WTC11 (cell line): Measurements from ENCODE around the gene ITGA8. TPM values are rescaled to one million over a fixed set of nuclear protein-coding genes. Genes with fewer than 3 reads are reported as not detected.

Experiments used
- ATAC-seq: fragments of 200-7000 bp; cut with Tn5 transposase; 2 replicates; pipeline ENCODE4 v1.10.0; 2021; ENCODE audit warnings: mild to moderate bottlenecking, moderate library complexity
- CTCF ChIA-PET: fragments of 300-600 bp; sonication (Branson Sonifier 250); formaldehyde crosslinking; loops from one replicate; lab custom pipeline; 2021; ENCODE audit warnings: antibody characterized with exemption; lab: Charles Lee
- POLR2A ChIA-PET: fragments of 350-600 bp; sonication (Branson Sonifier 250); formaldehyde crosslinking; loops from one replicate; lab custom pipeline; 2021; ENCODE audit warnings: antibody characterized with exemption; lab: Charles Lee
- DNase-seq: peaks from one replicate; pipeline ENCODE4 v3.0.0; 2021; ENCODE audit warnings: low spot score
- H3K27ac Mint-ChIP-seq: 2 replicates; pipeline ENCODE4 v1.8.0; 2021; ENCODE audit warnings: mixed read lengths
- H3K27me3 Mint-ChIP-seq: 2 replicates; pipeline ENCODE4 v1.8.0; 2021; ENCODE audit warnings: low read depth, mild to moderate bottlenecking, moderate library complexity, mixed read lengths
- H3K36me3 Mint-ChIP-seq: 2 replicates; pipeline ENCODE4 v1.8.0; 2021; ENCODE audit warnings: mixed read lengths
- H3K4me1 Mint-ChIP-seq: 2 replicates; pipeline ENCODE4 v1.8.0; 2022; ENCODE audit warnings: mixed read lengths
- H3K4me3 Mint-ChIP-seq: 2 replicates; pipeline ENCODE4 v1.8.0; 2021; ENCODE audit warnings: mild to moderate bottlenecking, moderate library complexity, mixed read lengths
- H3K9me3 Mint-ChIP-seq: 2 replicates; pipeline ENCODE4 v1.8.0; 2021; ENCODE audit warnings: mixed read lengths
- CTCF ChIP-seq: fragments of 200-600 bp; IDR thresholded peaks from 2 replicates; pipeline ENCODE4 v1.8.0; 2022; ENCODE audit warnings: antibody characterized with exemption
- ELF4 ChIP-seq: sonication (generic); formaldehyde crosslinking; IDR thresholded peaks from 2 replicates; pipeline ENCODE4 v1.8.1; 2022; ENCODE audit warnings: low read depth, mild to moderate bottlenecking, moderate library complexity, missing genetic modification reagents
- FOXP1 ChIP-seq: sonication (generic); formaldehyde crosslinking; IDR thresholded peaks from 2 replicates; pipeline ENCODE4 v1.8.0; 2022; ENCODE audit warnings: missing genetic modification reagents, mild to moderate bottlenecking, moderate library complexity, borderline replicate concordance
- GRHL2 ChIP-seq: fragments of 250-450 bp; sonication (Bioruptor Pico); IDR thresholded peaks from 2 replicates; pipeline ENCODE4 v1.8.0; 2022; ENCODE audit warnings: mild to moderate bottlenecking, moderate library complexity; ENCODE audit not compliant: insufficient replicate concordance, severe bottlenecking
- IRF2 ChIP-seq: sonication (generic); formaldehyde crosslinking; IDR thresholded peaks from 2 replicates; pipeline ENCODE4 v1.8.0; 2022; ENCODE audit warnings: low read depth, missing genetic modification reagents, borderline replicate concordance
- JAZF1 ChIP-seq: fragments of 250-450 bp; sonication (Bioruptor Pico); IDR thresholded peaks from 2 replicates; pipeline ENCODE4 v1.9.0; 2021; ENCODE audit warnings: moderate library complexity, mild to moderate bottlenecking, inconsistent platforms
- KAT7 ChIP-seq: sonication (generic); formaldehyde crosslinking; IDR thresholded peaks from 2 replicates; pipeline ENCODE4 v1.8.1; 2023; ENCODE audit warnings: missing genetic modification reagents, mild to moderate bottlenecking, borderline replicate concordance
- MLX ChIP-seq: sonication (generic); formaldehyde crosslinking; IDR thresholded peaks from 2 replicates; pipeline ENCODE4 v1.8.1; 2023; ENCODE audit warnings: mild to moderate bottlenecking, missing genetic modification reagents, moderate library complexity
- NR1H2 ChIP-seq: sonication (generic); formaldehyde crosslinking; IDR thresholded peaks from 2 replicates; pipeline ENCODE4 v1.9.0; 2021; ENCODE audit warnings: mild to moderate bottlenecking, moderate library complexity, missing genetic modification reagents
- NR2C2 ChIP-seq: sonication (generic); formaldehyde crosslinking; IDR thresholded peaks from 2 replicates; pipeline ENCODE4 v1.8.0; 2022; ENCODE audit warnings: mild to moderate bottlenecking, missing genetic modification reagents
- NR3C1 ChIP-seq: sonication (generic); formaldehyde crosslinking; conservative IDR thresholded peaks from 2 replicates; pipeline ENCODE4 v1.8.1; 2023; ENCODE audit warnings: low read depth, mild to moderate bottlenecking, missing genetic modification reagents
- RORB ChIP-seq: fragments of 250-450 bp; sonication (Bioruptor Pico); IDR thresholded peaks from 2 replicates; pipeline ENCODE4 v1.9.0; 2021; ENCODE audit warnings: mild to moderate bottlenecking
- SOX15 ChIP-seq: fragments of 250-450 bp; sonication (Bioruptor Pico); IDR thresholded peaks from 2 replicates; pipeline ENCODE4 v1.9.0; 2021; ENCODE audit warnings: mild to moderate bottlenecking
- total RNA-seq: library from RNA; stranded (reverse); gene quantifications from 3 replicates; pipeline ENCODE4 v1.2.3, GENCODE V29; 2021

ITGA8 gene
- total RNA-seq, 1 experiment from 2014 or later: not detected

- Mint-ChIP-seq H3K27ac (no peak overlapping the region), H3K4me1 (no peaks in the 10 kb centered on the region), H3K9me3 (no peaks in the 10 kb centered on the region), H3K36me3 (no peaks in the 10 kb centered on the region), H3K4me3 (no peak overlapping the region), H3K27me3 (peaks cover 58% of the 10 kb centered on the region)
- POLR2A ChIA-PET: no interaction called here
- DNase-seq (no peak), ATAC-seq (no peak)
- no peak for TF ChIP-seq NR3C1 (CRISPR knock-in tag)
- TF ChIP-seq SOX15 (CRISPR knock-in tag): no peak
- TF ChIP-seq ELF4 (CRISPR knock-in tag): no peak
- TF ChIP-seq NR2C2 (CRISPR knock-in tag): no peak
- TF ChIP-seq JAZF1 (CRISPR knock-in tag): no peak
- TF ChIP-seq CTCF: no peak
- TF ChIP-seq GRHL2 (CRISPR knock-in tag): no peak
- no peak for TF ChIP-seq FOXP1
- no peak for TF ChIP-seq MLX (CRISPR knock-in tag)
- TF ChIP-seq NR1H2 (CRISPR knock-in tag): no peak
- no peak for TF ChIP-seq IRF2 (CRISPR knock-in tag)
- TF ChIP-seq RORB: no peak
- no peak for TF ChIP-seq KAT7 (CRISPR knock-in tag)
- CTCF ChIA-PET: no interaction called here
Observed at GRCh38 chr10:15464381-15464780, 255.3 kb downstream of the ITGA8 start.

Other genes with a start within 250 kb of the ITGA8 start
- 11.3 to 14.6 TPM (median 13.2 TPM) in 3 replicates for gene MINDY3, start 140.6 kb upstream of the ITGA8 start, total RNA-seq